NB4 (cell line): Measurements from ENCODE around the gene PPARA.

Experiments used
- DNase-seq: peaks from one replicate; pipeline ENCODE4 v3.0.0; 2010; ENCODE audit warnings: low read depth
- H3K4me3 ChIP-seq: one replicate; pipeline ENCODE4 v1.5.1; 2011; ENCODE audit warnings: mild to moderate bottlenecking, low read depth, low read length, moderate library complexity
- CTCF ChIP-seq: IDR thresholded peaks from one replicate; pipeline ENCODE4 v1.5.1; 2012; ENCODE audit warnings: low read depth, low read length
- MYC ChIP-seq: IDR thresholded peaks from 2 replicates; pipeline ENCODE4 v1.6.1; 2011; ENCODE audit warnings: low read depth, low read length
- POLR2A ChIP-seq: IDR thresholded peaks from 2 replicates; pipeline ENCODE4 v1.6.1; 2011; ENCODE audit warnings: mild to moderate bottlenecking; ENCODE audit not compliant: insufficient read length; ENCODE audit errors: extremely low read depth
- TF ChIP-seq, protein P1 (sequence below): IDR thresholded peaks from 2 replicates; pipeline ENCODE4 v1.6.1; 2011; ENCODE audit warnings: low read depth, low read length

The PPARA gene

GRCh38 chr22:46169628-46170027, 19.3 kb downstream of the PPARA start:
- DNase-seq, result no peak
- H3K4me3 ChIP-seq, result no peak overlapping the region
- TF ChIP-seq, protein P1, sequence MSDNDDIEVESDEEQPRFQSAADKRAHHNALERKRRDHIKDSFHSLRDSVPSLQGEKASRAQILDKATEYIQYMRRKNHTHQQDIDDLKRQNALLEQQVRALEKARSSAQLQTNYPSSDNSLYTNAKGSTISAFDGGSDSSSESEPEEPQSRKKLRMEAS, result no peak
- TF ChIP-seq MYC (no peak), CTCF (no peak), POLR2A (no peak)

DNA sequence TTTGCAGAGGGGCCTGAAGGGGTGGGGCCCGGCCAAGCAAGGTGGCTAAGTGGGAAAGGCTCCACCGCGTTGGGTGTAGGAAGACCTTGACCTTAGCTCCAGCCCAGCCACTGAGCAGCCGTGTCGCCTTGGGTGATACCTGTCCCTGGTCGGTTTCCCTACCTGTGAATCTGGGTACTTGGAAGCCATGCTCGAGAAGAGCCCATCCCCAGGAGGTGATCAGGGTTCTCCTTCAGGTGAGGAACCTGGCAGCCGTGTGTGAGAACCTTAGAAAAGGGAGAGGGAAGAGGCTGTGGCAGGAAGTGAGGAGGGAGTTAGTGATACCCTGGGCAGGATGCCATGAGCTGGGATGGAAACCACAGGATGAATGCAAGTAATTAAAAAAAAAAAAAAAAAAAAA, 21.6 kb downstream of the PPARA start:
- DNase-seq, result no peak
- TF ChIP-seq POLR2A, result no peak
- no peak for TF ChIP-seq MYC
- TF ChIP-seq CTCF, result no peak
- TF ChIP-seq, protein P1, result no peak
- no peak overlapping the region for H3K4me3 ChIP-seq

DNA sequence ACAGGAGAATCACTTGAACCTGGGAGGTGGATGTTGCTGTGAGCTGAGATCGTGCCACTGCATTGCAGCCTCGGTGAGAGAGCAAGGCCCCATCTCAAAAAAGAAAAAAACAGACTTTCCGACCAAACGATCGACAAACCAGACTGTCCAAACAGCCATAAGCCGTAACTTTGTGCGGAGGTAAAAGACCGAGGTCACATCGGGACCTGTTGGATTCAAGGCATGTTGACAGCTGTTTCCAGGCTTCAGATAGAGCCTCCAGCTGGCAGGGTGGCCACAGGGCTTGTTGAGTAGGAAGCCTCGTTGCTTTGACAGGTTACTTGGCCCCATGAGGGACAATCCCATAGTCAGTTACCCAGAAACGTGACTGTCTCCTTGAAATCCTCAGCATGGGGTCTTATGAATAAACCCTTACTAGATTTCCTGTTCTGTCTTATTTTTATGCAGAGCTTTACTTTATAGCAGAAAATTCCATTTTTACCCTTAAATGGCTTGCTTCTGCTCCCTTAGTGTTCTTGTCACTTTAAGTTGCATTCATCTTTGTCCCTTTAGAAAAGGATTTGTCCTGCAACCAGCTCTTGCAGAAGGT, 22.3 kb downstream of the PPARA start:
- DNase-seq, result no peak
- no peak overlapping the region for H3K4me3 ChIP-seq
- TF ChIP-seq CTCF (no peak), POLR2A (no peak), MYC (no peak)
- TF ChIP-seq, protein P1, result no peak

GRCh38 chr22:46173152-46173551, 22.8 kb downstream of the PPARA start:
- TF ChIP-seq CTCF (no peak), POLR2A (no peak), MYC (no peak)
- TF ChIP-seq, protein P1, result no peak
- DNase-seq, result no peak
- no peak overlapping the region for H3K4me3 ChIP-seq

DNA sequence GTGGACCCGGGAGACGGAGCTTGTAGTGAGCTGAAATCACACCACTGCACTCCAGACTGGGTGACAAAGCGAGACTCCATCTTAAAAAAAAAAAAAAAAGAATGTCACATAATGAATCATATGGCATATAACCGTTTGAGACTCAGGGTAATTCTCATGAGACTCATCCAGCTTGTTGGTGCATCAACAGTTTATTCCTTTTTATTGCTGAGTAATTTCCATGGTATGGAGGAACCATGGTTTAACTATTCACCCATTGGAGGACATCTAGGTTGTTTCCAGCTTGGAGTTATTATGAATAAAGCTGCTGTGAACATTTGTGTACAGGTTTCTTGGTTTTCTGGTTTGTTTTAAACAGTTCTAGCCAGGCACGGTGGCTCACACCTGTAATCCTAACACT, 25.3 kb downstream of the PPARA start:
- H3K4me3 ChIP-seq, result no peak overlapping the region
- no peak for TF ChIP-seq CTCF
- TF ChIP-seq POLR2A, result no peak
- no peak for TF ChIP-seq MYC
- TF ChIP-seq, protein P1, result no peak
- DNase-seq, result no peak

- TF ChIP-seq POLR2A (no peak), MYC (no peak), CTCF (no peak)
- TF ChIP-seq, protein P1, result no peak
- H3K4me3 ChIP-seq, result no peak overlapping the region
- no peak for DNase-seq
These were observed 26.2 kb downstream of the PPARA start for GRCh38 chr22:46176508-46177003.
